Measurements from ENCODE around the gene GPR137. TPM values are rescaled to one million over a fixed set of nuclear protein-coding genes. Genes with fewer than 3 reads are reported as not detected.

Gene GPR137
- total RNA-seq, 1 experiment from 2014 or later = 24.4 TPM

DNA sequence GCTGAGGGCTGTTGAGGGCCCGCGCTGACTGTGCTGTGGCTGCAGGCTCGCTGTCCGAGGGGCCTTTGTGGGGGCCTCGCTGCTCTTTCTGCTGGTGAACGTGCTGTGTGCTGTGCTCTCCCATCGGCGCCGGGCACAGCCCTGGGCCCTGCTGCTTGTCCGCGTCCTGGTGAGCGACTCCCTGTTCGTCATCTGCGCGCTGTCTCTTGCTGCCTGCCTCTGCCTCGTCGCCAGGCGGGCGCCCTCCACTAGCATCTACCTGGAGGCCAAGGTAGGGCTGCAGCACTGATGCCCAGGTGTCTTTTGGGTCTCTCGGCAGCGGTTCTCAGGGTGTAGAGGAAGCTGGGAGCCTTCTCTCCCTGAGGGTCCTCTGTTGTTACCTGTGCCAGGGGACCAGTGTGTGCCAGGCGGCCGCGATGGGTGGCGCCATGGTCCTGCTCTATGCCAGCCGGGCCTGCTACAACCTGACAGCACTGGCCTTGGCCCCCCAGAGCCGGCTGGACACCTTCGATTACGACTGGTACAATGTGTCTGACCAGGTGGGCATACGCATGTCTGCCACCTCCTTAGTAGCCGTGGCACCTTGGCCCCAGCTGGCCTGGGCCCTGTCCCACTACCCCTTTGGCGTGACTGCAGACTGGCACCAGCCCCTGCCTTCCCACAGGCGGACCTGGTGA is 2.2 kb downstream of the GPR137 start:
- Histone ChIP-seq H3K27ac (ENCODE audit: low read depth, low read length) (no peak overlapping the region), H3K27me3 (ENCODE audit: insufficient read depth, low read length) (no peaks in the 10 kb centered on the region), H3K4me3 (replicated peaks in 1 of 2; ENCODE audit: low read depth in 1 of 2, low read length in 2 of 2) (no peak overlapping the region), H3K79me2 (ENCODE audit: insufficient read depth, low read length) (no peaks in the 10 kb centered on the region), H3K4me2 (ENCODE audit: low read length) (no peak overlapping the region), H3K9me2 (ENCODE audit: insufficient read depth) (no peaks in the 10 kb centered on the region), H2AFZ (ENCODE audit: low read depth, low read length, poor library complexity, severe bottlenecking) (no peak overlapping the region), H3K9ac (ENCODE audit: low read length) (no peak overlapping the region), H3K4me1 (ENCODE audit: control insufficient read depth in 1 of 2, insufficient read depth in 2 of 2, low read length in 2 of 2) (peaks cover 14 to 27% of the 10 kb centered on the region in 2 experiments), H3K9me3 (ENCODE audit: control insufficient read depth in 1 of 2, insufficient read depth in 1 of 2, low read depth in 1 of 2, low read length in 2 of 2) (no peaks in the 10 kb centered on the region), H3K36me3 (ENCODE audit: control insufficient read depth in 1 of 2, insufficient read depth in 2 of 2, low read length in 2 of 2) (no peaks in the 10 kb centered on the region), H4K20me1 (ENCODE audit: insufficient read depth) (no peaks in the 10 kb centered on the region)
- intact Hi-C loops (cut with micrococcal nuclease) = no loop called here
- ChIA-PET RAD21 (ENCODE audit: low non-redundant PET in 1 of 2, low total read pairs in 2 of 2, uncharacterized antibody in 2 of 2, unreplicated experiment in 2 of 2) (no interaction called here), CTCF (interaction anchor here (1.6 kb wide), 1 partner anchor 83 kb away, joined by 4 read pairs; no protein-coding TSS in a partner anchor), POLR2A (no interaction called here)
- no peak for ATAC-seq
- TF ChIP-seq, protein P1, sequence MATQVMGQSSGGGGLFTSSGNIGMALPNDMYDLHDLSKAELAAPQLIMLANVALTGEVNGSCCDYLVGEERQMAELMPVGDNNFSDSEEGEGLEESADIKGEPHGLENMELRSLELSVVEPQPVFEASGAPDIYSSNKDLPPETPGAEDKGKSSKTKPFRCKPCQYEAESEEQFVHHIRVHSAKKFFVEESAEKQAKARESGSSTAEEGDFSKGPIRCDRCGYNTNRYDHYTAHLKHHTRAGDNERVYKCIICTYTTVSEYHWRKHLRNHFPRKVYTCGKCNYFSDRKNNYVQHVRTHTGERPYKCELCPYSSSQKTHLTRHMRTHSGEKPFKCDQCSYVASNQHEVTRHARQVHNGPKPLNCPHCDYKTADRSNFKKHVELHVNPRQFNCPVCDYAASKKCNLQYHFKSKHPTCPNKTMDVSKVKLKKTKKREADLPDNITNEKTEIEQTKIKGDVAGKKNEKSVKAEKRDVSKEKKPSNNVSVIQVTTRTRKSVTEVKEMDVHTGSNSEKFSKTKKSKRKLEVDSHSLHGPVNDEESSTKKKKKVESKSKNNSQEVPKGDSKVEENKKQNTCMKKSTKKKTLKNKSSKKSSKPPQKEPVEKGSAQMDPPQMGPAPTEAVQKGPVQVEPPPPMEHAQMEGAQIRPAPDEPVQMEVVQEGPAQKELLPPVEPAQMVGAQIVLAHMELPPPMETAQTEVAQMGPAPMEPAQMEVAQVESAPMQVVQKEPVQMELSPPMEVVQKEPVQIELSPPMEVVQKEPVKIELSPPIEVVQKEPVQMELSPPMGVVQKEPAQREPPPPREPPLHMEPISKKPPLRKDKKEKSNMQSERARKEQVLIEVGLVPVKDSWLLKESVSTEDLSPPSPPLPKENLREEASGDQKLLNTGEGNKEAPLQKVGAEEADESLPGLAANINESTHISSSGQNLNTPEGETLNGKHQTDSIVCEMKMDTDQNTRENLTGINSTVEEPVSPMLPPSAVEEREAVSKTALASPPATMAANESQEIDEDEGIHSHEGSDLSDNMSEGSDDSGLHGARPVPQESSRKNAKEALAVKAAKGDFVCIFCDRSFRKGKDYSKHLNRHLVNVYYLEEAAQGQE (IDR thresholded peaks at IDR 0.05; ENCODE audit: low read depth) = no peak
- TF ChIP-seq ELF1 (IDR thresholded peaks at IDR 0.05; ENCODE audit: borderline replicate concordance, low read depth) (no peak), RAD21 (IDR thresholded peaks at IDR 0.05; ENCODE audit: low read depth) (no peak)
- BruUV-seq (replicated peaks) = no TSS peak
- no peak for DNase-seq (ENCODE audit: low read depth, low spot score)

DNA sequence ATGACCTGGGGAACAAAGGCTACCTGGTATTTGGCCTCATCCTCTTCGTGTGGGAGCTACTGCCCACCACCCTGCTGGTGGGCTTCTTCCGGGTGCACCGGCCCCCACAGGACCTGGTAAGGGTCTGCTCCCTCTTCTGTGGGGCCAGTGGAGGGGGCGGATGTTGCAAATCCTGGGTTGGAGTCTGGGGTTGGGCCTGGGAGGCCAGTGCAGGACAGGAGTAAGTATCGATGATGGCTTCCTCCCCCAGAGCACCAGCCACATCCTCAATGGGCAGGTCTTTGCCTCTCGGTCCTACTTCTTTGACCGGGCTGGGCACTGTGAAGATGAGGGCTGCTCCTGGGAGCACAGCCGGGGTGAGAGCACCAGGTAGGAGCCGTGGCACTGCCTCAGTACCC is 2.7 kb downstream of the GPR137 start:
- no peaks in the 10 kb centered on the region for H3K9me3 ChIP-seq (ENCODE audit: control insufficient read depth in 1 of 2, insufficient read depth in 1 of 2, low read depth in 1 of 2, low read length in 2 of 2)
- no peak overlapping the region for H3K4me3 ChIP-seq (replicated peaks in 1 of 2; ENCODE audit: low read depth in 1 of 2, low read length in 2 of 2)
- no peaks in the 10 kb centered on the region for H4K20me1 ChIP-seq (ENCODE audit: insufficient read depth)
- CTCF ChIA-PET = interaction anchor here (0.6 kb wide), 1 partner anchor 29 kb away, joined by 3 read pairs; the partner anchor contains the start of gene TRMT112
- no peaks in the 10 kb centered on the region for H3K27me3 ChIP-seq (ENCODE audit: insufficient read depth, low read length)
- no peak overlapping the region for H3K27ac ChIP-seq (ENCODE audit: low read depth, low read length)
- peaks cover 11 to 25% of the 10 kb centered on the region in 2 experiments for H3K4me1 ChIP-seq (ENCODE audit: control insufficient read depth in 1 of 2, insufficient read depth in 2 of 2, low read length in 2 of 2)
- no peaks in the 10 kb centered on the region for H3K79me2 ChIP-seq (ENCODE audit: insufficient read depth, low read length)
- H3K4me2 ChIP-seq (ENCODE audit: low read length) = no peak overlapping the region
- BruUV-seq (replicated peaks) = no TSS peak
- H3K9ac ChIP-seq (ENCODE audit: low read length) = no peak overlapping the region
- POLR2A ChIA-PET = no interaction called here
- no peak overlapping the region for H2AFZ ChIP-seq (ENCODE audit: low read depth, low read length, poor library complexity, severe bottlenecking)
- H3K9me2 ChIP-seq (ENCODE audit: insufficient read depth) = no peaks in the 10 kb centered on the region
- ATAC-seq = no peak
- RAD21 ChIA-PET (ENCODE audit: low non-redundant PET in 1 of 2, low total read pairs in 2 of 2, uncharacterized antibody in 2 of 2, unreplicated experiment in 2 of 2) = no interaction called here
- intact Hi-C loops (cut with micrococcal nuclease) = no loop called here
- H3K36me3 ChIP-seq (ENCODE audit: control insufficient read depth in 1 of 2, insufficient read depth in 2 of 2, low read length in 2 of 2) = no peaks in the 10 kb centered on the region
- no peak for DNase-seq (ENCODE audit: low read depth, low spot score)
- TF ChIP-seq ELF1 (IDR thresholded peaks at IDR 0.05; ENCODE audit: borderline replicate concordance, low read depth) (no peak), EZH2phosphoT487 (IDR thresholded peaks at IDR 0.05; ENCODE audit: borderline replicate concordance) (no peak), ZNF274 (IDR thresholded peaks at IDR 0.05; ENCODE audit: low read depth, low read length) (no peak), FOSL1 (IDR thresholded peaks at IDR 0.05; ENCODE audit: low read depth) (no peak), ZFX (IDR thresholded peaks at IDR 0.05) (no peak), SRF (IDR thresholded peaks at IDR 0.05; ENCODE audit: low read depth) (no peak), SP1 (IDR thresholded peaks at IDR 0.05; ENCODE audit: low read depth) (no peak), EGR1 (IDR thresholded peaks at IDR 0.05; ENCODE audit: low read depth) (no peak), POLR2A (IDR thresholded peaks at IDR 0.05; ENCODE audit: borderline replicate concordance, extremely low read depth, insufficient read depth, insufficient read length) (no peak), EZH2 (IDR thresholded peaks at IDR 0.05) (no peak)
- TF ChIP-seq, protein P2, sequence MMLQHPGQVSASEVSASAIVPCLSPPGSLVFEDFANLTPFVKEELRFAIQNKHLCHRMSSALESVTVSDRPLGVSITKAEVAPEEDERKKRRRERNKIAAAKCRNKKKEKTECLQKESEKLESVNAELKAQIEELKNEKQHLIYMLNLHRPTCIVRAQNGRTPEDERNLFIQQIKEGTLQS (IDR thresholded peaks at IDR 0.05) = no peak
- TF ChIP-seq, protein P1 (IDR thresholded peaks at IDR 0.05; ENCODE audit: low read depth) = no peak

All from HCT116 (cell line).